GM18858 (cell line): ENCODE measurements around the gene PROX2.

Experiments
- ATAC-seq: cut with Tn5 transposase; IDR thresholded peaks from one replicate; pipeline ENCODE4 v1.9.1; 2021; ENCODE audit not compliant: unreplicated experiment

PROX2 gene

GRCh38 chr14:74846968-74847665 lies 28.8 kb downstream of the PROX2 start:
- ATAC-seq, result no peak

GRCh38 chr14:74846168-74846567 lies 29.8 kb downstream of the PROX2 start:
- no peak for ATAC-seq

- no peak for ATAC-seq
These were observed 32.3 kb downstream of the PROX2 start for GRCh38 chr14:74843653-74844052.

GRCh38 chr14:74841230-74842207 lies 34.4 kb downstream of the PROX2 start:
- peak; percentile 58 for ATAC-seq

- ATAC-seq, result peak; percentile 41
These were observed 35.3 kb downstream of the PROX2 start for GRCh38 chr14:74840603-74841030.

- no peak for ATAC-seq
These were observed 37.8 kb downstream of the PROX2 start for GRCh38 chr14:74838166-74838565.

GRCh38 chr14:74836251-74836960 lies 39.5 kb downstream of the PROX2 start:
- no peak for ATAC-seq

GRCh38 chr14:74835645-74836250 lies 40.2 kb downstream of the PROX2 start:
- no peak for ATAC-seq

- ATAC-seq, result no peak
These were observed 41.1 kb downstream of the PROX2 start for GRCh38 chr14:74834692-74835392.

GRCh38 chr14:74832849-74833248 lies 43.1 kb downstream of the PROX2 start:
- ATAC-seq, result no peak

GRCh38 chr14:74829251-74829650 lies 46.7 kb downstream of the PROX2 start:
- ATAC-seq, result no peak

- no peak for ATAC-seq
These were observed 49.4 kb downstream of the PROX2 start for GRCh38 chr14:74826574-74826973.
